ENCODE data around the gene KIAA1549.
"Not testable (repeated sequence)": the region's sequence is repeated elsewhere in the genome, so short reads cannot be mapped to it uniquely, and the experiment has no call there.

KIAA1549 gene

DNA sequence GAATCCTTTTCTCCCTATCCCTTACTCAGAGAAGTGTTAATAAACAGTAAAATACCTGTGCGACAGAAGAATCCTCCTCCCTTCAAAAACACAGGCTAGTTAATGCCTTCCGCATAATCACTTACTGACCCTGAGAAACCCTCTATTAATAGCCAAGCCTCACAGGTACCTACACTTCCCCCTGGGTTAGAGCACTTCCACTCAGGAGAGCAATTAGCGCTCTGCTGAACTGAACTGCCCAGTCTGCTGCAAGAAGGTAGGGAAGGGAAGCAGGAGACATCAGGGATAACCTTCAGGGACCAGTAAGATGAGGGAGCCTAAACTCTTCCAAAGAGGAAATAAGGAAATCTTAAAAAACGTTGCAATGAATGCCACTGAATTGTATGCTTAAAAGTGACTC is 39.6 kb downstream of the KIAA1549 start:
- DNase-seq = no peak

DNA sequence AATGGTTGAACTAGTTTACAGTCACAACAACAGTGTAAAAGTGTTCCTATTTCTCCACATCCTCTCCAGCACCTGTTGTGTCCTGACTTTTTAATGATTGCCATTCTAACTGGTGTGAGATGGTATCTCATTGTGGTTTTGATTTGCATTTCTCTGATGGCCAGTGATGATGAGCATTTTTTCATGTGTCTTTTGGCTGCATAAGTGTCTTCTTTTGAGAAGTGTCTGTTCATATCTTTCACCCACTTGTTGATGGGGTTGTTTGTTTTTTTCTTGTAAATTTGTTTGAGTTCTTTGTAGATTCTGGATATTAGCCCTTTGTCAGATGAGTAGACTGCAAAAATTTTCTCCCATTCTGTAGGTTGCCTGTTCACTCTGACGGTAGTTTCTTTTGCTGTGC is 40.6 kb downstream of the KIAA1549 start:
- not testable (repeated sequence) for DNase-seq

DNA sequence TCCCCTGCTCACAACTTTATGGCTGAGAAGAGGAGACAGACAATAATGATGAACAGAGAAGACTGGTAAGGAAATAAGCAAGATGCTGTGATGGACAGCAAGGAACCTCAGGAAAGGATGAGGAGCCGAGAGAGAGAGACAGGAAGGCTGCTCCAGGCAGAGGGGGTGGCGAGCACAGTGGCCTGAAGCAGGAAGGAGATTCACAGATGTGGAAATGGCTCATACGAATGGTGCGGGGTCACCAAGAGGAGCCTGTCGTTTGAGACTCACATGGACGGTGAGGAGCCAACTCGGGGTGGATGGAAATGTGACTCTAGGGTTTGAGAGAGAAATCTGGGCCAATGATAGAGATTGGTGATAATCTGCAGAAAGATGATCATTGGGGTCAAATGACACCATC is 43.7 kb downstream of the KIAA1549 start:
- DNase-seq = no peak

DNA sequence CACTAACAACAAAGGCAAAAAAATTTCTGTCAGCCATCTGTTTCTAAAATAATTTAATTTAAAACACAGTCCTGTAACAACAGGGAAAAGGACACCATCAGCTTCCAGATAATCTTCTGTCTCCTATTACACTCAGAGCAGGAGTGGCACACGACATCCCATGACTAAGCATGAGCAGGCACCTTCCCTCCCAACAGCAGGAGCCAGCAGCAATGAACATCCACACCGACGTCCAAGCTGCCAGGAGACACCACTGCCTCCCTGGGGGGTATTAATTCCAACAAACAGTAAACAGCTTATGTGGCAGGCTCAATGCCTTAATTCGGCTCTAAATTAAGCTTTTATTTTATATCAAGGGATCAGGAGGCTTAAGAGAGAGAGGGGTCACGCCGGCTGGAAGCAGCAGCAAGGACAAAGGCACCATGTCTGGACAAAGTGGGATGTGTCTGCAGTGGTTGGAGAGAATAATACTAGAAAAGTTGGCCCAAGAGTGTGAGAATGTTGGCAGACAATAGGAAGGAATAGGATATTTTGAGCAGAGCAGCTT is 45.7 kb downstream of the KIAA1549 start:
- no peak for DNase-seq

DNA sequence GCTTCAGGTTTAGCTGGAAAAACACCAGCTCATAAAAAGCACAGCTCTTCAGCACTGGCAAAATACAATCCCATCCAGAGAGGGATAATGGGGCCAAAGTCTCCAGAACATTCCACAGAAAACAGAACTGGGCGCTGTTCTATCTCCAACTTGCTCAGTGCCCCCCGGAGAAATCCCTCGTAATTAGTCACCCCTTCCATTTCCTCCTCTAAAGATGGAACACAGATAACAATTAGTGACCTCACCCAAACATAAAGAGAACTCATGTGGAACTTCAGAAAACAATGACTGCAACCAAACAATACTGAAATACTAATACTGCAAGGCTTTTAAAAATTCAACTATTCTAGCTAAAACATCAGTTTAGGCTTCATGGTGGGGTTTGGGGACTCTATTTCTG is 46.3 kb downstream of the KIAA1549 start:
- DNase-seq = no peak

DNA sequence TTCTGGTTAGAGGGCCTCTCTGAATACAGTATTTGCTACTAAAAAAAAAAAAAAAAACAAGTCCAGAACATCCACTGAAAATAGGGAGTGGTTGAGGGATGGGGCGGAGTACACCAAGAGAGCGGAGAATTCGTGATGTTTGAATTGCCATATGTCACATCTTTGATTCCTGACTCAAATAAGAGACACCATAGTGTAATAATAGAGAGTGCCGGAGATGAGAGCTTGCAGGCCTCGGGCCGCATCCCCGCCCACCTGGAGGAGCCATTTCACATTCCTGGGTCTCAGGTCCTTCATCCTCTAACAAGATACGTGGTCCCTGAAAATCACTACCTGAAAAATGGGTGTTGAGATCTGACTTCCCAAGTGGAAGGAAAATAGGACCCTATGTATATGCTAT is 46.8 kb downstream of the KIAA1549 start:
- DNase-seq = no peak

DNA sequence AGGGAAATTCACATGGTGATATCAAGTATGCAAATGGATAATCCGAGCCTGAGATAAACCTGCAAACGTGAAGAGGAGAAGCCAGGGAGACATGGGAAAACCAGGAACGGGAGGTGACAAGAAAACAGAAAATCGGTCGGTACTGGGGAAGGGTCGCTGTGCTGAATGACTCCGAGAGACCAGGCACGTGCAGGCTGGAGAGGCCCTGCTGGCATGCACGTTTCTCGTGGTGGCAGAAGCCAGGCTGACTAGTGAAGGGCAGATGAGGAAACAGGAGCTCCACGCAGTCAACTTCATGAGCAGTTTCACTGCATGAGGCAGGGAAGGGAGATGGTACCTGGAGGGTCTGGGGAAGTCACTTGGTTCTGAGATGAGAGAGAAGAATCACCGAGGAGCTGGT is 48.3 kb downstream of the KIAA1549 start:
- no peak for DNase-seq

DNA sequence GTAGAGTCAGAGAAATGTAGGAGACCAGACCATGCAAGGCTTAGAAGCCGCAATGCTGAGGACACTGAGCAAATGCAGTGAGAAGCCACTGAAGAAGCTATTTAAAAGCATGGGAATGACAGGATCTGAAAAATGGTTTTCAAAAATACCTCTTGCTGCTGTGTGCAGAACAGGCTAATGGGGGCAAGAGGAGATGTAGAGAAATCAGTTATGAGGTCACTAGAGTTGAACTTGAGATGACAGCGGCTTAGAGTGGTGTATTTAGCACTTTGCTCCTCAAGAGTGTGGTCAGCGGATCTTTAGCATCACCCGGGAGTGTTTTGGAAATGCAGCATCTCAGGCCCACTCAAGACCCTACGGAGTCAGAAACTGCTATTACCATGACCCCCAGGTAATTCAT is 48.8 kb downstream of the KIAA1549 start:
- DNase-seq = no peak

DNA sequence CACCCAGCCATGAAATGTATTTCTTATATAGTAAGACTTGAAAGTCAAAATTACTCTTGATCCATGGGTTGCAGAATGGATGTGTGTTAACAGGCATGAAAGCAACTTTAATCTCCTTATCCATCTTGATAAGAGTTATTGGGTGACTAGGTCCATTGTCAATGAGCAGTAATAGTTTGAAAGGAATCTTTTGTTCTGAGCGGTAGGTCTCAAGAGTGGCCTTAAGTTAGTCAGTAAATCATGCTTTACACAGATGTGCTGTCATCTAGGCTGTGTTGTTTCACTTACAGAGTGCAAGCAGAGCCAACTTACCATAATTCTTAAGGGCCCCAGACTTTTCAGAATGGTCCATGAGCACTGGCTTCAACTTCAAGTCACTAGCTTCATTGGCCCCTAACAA is 51.2 kb downstream of the KIAA1549 start:
- no peak for DNase-seq

DNA sequence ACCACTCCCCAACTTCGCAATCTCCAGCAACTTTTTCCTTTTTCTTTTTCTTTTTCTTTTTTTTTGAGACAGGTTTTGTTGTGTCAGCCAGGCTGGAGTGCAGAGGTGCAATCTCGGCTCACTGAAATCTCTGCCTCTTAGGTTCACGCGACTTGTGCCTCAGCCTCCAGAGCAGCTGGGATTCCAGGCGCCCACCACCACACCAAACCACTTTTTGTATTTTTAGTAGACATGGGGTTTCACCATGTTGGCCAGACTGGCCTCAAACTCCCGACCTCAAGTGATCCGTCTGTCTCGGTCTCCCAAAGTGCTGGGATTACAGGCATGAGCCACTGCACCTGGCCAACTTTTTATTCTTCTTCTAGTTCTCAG is 55.0 kb downstream of the KIAA1549 start:
- DNase-seq = no peak

DNA sequence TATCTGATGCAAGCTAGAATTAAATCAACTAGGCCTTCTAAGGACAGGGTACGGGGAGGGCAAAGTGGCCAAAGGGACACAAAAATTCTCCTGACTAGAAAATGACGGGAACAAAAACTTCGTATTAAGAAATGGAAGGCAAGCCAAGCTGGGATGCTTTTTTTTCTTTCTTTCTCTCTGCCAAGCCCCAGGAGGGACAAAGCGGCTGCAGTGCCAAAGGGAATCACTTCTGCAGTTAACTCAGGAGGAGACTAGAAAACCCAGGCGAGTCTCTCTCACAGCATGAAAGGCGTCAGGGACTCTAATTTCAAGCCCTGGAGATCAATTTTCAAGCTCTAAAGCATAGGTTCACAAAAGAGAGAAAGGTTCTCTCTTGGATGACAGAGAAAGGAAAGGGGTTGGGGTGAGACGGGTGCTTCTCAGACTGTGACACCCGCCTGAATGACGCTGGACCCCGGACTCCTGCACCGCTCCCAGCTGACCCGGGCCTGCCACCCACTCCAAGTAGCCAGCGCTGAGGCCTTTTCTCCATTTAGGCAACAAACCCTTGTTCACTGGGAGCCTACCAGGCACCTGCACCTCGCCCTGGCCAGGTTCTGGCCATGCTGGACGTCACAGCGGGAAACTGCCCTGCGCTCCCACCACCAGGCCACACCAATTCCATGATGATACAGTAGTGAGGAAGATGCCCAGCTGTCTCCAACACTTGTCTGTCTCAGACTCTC is 56.5 kb downstream of the KIAA1549 start:
- DNase-seq = no peak

DNA sequence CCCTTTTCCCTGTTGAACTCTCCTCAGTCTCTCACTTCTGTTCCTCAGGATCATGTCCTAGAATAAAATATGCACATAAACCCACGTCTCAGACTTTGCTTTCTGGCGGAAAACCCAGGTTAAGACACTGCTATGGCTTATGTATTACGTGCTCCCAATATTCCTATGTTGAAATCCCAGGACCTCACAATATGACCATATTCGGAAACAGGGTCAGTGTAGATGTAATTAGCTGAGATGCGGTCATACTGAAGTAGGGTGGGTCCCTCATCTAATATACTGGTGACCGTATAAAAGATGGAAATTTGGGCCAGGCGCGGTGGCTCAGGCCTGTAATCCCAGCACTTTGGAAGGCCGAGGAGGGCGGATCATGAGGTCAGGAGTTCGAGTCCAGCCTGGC is 59.9 kb downstream of the KIAA1549 start:
- no peak for DNase-seq

DNA sequence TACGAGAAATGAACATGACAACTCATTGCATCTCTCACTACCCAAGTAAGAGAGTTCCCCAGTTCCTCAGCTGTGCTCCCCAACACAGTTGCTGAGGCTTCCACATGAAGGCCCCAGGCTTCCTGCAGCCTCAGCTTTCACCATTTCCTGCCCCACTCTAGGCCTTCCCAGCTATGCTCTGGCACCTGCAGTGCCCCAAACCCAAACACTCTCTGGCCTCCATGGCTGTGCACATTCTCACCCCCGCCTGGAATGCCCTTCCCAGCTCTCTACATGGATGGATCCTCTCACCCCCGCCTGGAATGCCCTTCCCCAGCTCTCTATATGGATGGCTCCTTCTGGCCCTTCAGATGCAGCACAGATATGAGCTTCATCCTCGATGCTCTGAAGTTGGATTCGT is 61.3 kb downstream of the KIAA1549 start:
- DNase-seq = no peak

DNA sequence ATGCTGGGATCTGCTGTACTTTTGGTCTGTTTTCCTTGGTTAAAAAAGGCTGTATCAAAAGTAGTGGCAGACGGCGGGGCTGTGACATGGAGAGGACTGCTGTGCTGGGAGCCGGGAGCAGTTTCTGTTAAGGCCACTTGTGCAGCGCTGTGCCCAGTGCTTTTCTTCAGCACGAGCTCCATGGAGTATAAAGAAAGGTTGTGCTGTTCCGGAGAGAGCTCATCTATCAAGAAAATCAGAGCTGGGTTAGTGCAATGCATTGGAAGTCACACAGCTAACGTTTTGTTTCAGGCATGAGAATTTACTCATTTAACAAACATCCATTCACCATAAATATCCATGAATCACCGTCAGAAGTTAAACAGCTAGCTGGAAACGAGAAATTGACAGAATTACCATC is 62.0 kb downstream of the KIAA1549 start:
- no peak for DNase-seq

DNA sequence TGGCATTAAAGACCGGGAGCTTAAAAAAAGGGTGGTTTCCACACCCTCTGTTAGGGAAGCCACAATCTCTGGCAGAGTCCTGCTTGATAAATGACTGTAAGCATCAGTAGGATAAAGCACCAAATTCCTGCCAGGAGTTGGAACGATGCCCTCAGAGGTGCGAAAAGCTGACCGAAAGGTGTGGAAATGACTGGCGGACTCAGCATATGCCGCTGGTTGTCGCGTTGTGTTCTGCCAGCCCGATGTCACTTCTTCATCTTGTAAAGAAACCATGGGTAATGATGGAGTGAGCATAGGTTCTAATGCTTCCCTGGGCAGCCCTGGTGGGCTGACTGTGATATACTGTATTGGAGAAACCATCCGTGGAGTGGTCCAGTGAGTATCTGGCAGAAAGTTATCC is 62.4 kb downstream of the KIAA1549 start:
- DNase-seq = no peak

DNA sequence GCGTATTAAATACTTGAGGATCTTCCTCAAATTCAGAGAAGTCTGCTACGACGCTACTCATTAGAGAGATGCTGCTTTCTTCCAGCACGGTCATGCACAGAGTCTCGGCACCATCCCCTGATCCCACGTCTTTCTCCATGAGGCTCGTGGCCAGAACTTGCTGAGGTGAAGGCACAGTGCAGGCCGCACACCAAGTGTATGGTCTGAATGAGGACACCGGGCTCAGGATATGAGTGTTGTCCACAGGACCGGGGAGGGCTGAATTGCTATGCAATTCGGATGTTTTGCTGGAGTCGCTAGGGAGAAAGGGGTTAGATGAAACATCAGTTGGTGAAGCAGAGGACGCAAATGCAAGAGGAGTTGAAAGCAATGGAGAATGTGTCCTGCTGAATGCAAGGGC is 63.0 kb downstream of the KIAA1549 start:
- DNase-seq = no peak

DNA sequence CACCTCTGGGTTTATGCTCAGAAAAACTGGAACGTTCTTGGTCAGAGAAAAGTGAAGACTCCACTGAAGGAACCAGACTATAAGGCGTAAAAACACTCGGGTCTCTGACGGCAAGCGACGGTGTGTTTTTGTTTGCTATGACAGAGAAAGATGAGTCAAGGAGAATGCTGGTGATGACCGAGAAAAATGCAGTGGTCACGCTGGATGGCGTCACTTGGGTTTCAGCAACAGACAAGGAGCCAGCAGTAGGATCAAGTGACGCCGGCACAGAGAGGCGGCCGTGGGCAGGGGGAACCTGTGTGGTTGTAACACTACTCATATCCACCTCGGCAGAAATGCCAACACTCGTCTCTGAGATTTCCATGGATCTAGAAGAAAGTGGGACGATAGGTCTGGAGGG is 63.4 kb downstream of the KIAA1549 start:
- DNase-seq = no peak

DNA sequence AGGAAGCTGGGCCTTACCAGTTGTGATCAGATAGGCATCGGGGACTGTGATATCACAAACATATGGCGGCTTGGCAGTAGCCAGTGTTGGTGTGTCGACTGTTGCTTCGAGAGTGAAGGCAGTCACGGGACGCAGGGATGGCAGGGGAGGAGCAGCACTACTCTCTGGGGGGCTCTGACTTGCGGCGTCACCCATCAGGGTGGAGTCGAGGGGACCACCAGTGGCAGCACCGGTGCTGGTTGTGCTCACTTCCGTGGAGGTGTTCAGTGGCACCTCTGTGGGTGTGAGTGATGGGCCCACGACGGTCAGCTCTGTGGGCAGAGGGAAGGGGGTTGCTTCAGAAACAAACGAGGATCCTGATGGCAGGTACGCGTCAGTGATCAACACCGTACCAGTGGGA is 64.5 kb downstream of the KIAA1549 start:
- no peak for DNase-seq

DNA sequence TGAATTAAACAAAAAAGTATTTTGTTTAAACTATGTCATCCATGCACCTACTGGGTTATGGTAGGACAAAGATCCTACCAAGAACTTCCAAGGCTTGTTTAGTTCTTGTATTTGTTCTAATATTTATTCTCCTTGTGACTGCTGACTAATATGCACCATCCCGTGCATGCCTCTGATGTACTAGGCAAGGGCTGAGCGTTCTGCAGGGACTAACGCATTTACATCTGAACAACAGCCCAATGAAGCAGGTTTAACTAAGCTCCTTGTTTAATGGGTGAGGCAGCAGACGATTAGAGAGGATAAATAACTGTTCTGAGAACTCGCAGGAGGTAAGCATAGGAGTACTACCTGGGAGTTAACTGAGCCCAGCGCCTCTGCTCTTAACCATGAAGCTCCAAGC is 64.9 kb downstream of the KIAA1549 start:
- DNase-seq = no peak

DNA sequence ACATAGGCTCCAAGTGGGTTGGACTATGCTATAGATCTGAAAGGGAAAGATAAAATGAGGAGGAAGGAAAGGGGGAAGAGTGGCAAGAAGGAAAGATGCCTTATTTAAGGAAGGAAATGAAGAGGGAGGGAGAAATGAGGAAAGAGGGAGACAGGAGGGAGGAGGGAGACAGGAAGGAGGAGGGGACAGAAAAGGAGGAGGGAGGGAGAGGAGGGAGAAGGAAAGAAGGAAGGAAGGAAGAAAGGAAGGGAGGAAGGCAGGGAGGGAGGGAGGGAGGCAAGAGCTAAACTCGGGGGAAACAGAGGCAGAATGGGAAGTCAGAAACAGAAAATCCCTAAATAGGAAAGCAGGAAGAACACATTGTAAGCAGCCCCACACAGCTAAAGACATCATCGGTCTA is 67.4 kb downstream of the KIAA1549 start:
- no peak for DNase-seq

DNA sequence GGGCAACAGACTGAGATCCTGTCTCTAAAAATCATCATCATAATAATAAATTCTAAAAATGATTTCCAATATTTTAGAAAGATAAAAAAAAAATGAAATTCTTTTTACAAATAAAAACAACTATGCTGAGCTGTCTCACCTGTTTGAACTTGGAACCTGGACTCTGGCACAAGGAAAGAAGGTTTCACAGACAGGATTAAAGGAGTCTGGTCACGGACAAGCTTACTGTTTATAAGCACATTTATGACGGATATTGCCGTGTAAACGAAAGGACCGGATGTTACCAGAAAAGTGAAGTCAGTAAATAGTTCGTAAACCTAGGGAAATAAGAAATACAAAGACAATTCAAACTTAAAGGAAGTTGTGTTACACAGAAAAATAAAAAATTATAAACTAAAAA is 70.2 kb downstream of the KIAA1549 start:
- DNase-seq = no peak

DNA sequence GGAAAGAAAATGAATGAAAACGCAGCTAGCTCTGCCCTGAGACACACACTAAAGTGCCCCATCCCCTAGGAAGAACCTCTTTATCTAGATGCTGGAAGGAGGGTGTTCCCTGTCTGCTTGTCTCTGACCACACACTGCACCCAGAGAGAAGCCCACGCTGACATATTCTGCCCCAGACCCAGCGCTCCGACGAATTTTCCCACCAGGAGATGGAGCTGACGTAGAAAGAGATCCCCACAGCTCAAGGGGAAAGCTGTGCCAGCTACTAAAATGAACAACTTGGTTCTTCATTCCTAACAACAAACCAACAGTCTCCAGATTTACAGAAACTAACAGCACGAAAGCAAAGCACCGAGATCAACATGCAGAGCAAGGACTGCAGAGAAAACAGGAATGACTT is 73.3 kb downstream of the KIAA1549 start:
- no peak for DNase-seq

DNA sequence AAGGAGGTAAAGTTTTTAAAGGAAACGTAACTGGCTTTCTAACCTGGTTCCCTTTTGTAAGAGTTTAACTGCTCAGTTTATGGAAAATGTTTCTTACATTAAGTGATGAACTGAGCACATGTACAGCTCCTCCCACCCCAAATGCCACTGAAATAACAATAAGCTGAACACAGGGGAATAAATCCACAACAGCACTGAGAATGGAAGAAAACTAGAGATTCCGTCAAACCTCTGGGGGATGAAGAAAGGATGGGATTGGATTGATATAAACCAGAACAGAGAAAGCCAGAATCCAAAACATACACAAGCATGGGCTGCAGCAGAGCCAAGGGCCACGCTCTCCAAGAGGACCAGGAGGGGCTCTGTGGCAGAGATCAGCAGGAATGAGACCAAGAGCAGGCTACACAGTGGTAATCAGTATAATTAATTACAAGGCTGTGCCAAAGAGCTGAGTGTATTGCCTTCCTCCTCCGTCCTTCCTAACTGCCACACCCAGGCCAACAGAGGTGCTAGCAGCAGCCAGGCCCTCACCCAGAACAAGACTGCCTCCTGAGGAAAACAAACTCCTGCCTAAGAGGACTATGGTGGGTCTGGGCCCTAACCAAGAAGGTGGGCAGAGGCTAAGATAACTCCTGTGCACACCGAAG is 73.9 kb downstream of the KIAA1549 start:
- DNase-seq = no peak

DNA sequence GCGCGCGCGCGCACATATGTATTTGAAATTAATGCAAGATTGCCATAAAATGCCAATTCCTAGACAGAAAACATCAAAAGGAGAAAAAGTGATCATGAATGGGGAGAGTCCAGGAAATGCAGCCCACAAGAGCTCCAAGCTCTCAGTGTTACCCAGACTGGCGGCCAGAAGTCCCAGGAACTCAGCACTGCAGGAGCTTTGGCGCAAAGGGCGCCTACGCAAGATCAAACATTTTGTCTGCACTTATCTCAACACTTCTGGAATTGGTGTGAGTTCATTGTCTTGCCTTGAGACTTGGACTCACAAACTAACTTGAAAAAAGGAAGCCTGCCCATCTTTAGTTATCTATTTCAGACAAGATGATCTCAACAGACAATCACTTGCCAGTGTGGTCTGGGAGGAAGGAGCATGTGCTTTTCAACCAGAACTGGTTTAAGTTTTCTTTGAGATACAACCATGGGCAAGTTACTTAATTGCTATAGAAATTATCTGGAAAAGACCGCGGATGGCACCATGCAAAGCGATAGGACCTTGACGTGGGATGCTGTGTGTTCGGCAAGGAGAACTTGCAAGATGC is 77.2 kb downstream of the KIAA1549 start:
- no peak for DNase-seq
